ENCODE measurements around the gene RNF169.

Gene RNF169

GRCh38 chr11:74748211-74749126, at the start of gene RNF169:
RNF169 (plus strand) TSS chr11:74748849; CDS start chr11:74748881, 32 bp downstream.
- Mint-ChIP-seq H3K4me1 (ENCODE audit: low read depth) (peaks cover 41% of the 10 kb centered on the region), H3K9me3 (ENCODE audit: low read depth) (no peaks in the 10 kb centered on the region), H3K27me3 (no peaks in the 10 kb centered on the region), H3K27ac (peak within 1 kb of the TSS; percentile 90), H3K36me3 (peaks cover 3% of the 10 kb centered on the region), H3K4me3 (peak within 1 kb of the TSS; percentile 95)

- H3K4me3 Mint-ChIP-seq: no peak overlapping the region
- no peaks in the 10 kb centered on the region for H3K4me1 Mint-ChIP-seq (ENCODE audit: low read depth)
- H3K27me3 Mint-ChIP-seq: peaks cover 3% of the 10 kb centered on the region
- H3K36me3 Mint-ChIP-seq: no peaks in the 10 kb centered on the region
- no peak overlapping the region for H3K27ac Mint-ChIP-seq
- H3K9me3 Mint-ChIP-seq (ENCODE audit: low read depth): no peaks in the 10 kb centered on the region
Measured at GRCh38 chr11:74699615-74700396, 48.8 kb upstream of the RNF169 start.

GRCh38 chr11:74701351-74701750, 47.3 kb upstream of the RNF169 start:
- Mint-ChIP-seq H3K4me1 (ENCODE audit: low read depth) (no peaks in the 10 kb centered on the region), H3K27ac (no peak overlapping the region), H3K4me3 (no peak overlapping the region), H3K9me3 (ENCODE audit: low read depth) (no peaks in the 10 kb centered on the region), H3K36me3 (no peaks in the 10 kb centered on the region), H3K27me3 (peaks cover 3% of the 10 kb centered on the region)

GRCh38 chr11:74702383-74703007, 46.2 kb upstream of the RNF169 start:
- H3K4me1 Mint-ChIP-seq (ENCODE audit: low read depth): no peaks in the 10 kb centered on the region
- H3K27ac Mint-ChIP-seq: no peak overlapping the region
- peaks cover under 1% of the 10 kb centered on the region for H3K27me3 Mint-ChIP-seq
- H3K9me3 Mint-ChIP-seq (ENCODE audit: low read depth): no peaks in the 10 kb centered on the region
- no peak overlapping the region for H3K4me3 Mint-ChIP-seq
- H3K36me3 Mint-ChIP-seq: no peaks in the 10 kb centered on the region

- no peak overlapping the region for H3K4me3 Mint-ChIP-seq
- no peak overlapping the region for H3K27ac Mint-ChIP-seq
- H3K27me3 Mint-ChIP-seq: no peaks in the 10 kb centered on the region
- H3K36me3 Mint-ChIP-seq: no peaks in the 10 kb centered on the region
- H3K9me3 Mint-ChIP-seq (ENCODE audit: low read depth): no peaks in the 10 kb centered on the region
- H3K4me1 Mint-ChIP-seq (ENCODE audit: low read depth): no peaks in the 10 kb centered on the region
Measured at GRCh38 chr11:74703211-74703610, 45.4 kb upstream of the RNF169 start.

GRCh38 chr11:74707182-74707581, 41.5 kb upstream of the RNF169 start:
- no peaks in the 10 kb centered on the region for H3K9me3 Mint-ChIP-seq (ENCODE audit: low read depth)
- no peaks in the 10 kb centered on the region for H3K27me3 Mint-ChIP-seq
- no peak overlapping the region for H3K4me3 Mint-ChIP-seq
- H3K4me1 Mint-ChIP-seq (ENCODE audit: low read depth): no peaks in the 10 kb centered on the region
- no peaks in the 10 kb centered on the region for H3K36me3 Mint-ChIP-seq
- no peak overlapping the region for H3K27ac Mint-ChIP-seq

- Mint-ChIP-seq H3K36me3 (no peaks in the 10 kb centered on the region), H3K4me1 (ENCODE audit: low read depth) (no peaks in the 10 kb centered on the region), H3K27ac (no peak overlapping the region)
Measured at GRCh38 chr11:74707602-74708510, 40.8 kb upstream of the RNF169 start.

GRCh38 chr11:74709175-74709574, 39.5 kb upstream of the RNF169 start:
- no peaks in the 10 kb centered on the region for H3K36me3 Mint-ChIP-seq
- no peak overlapping the region for H3K27ac Mint-ChIP-seq
- H3K9me3 Mint-ChIP-seq (ENCODE audit: low read depth): no peaks in the 10 kb centered on the region
- H3K4me1 Mint-ChIP-seq (ENCODE audit: low read depth): no peaks in the 10 kb centered on the region
- no peak overlapping the region for H3K4me3 Mint-ChIP-seq
- H3K27me3 Mint-ChIP-seq: no peaks in the 10 kb centered on the region

More at GRCh38 chr11:74707602-74708510, 40.8 kb upstream of the RNF169 start:
- Mint-ChIP-seq H3K9me3 (ENCODE audit: low read depth) (no peaks in the 10 kb centered on the region), H3K27me3 (no peaks in the 10 kb centered on the region), H3K4me3 (no peak overlapping the region)

GRCh38 chr11:74710281-74710938, 38.2 kb upstream of the RNF169 start:
- Mint-ChIP-seq H3K27me3 (no peaks in the 10 kb centered on the region), H3K9me3 (ENCODE audit: low read depth) (no peaks in the 10 kb centered on the region)

GRCh38 chr11:74713686-74714085, 35.0 kb upstream of the RNF169 start:
- no peaks in the 10 kb centered on the region for H3K36me3 Mint-ChIP-seq
- no peaks in the 10 kb centered on the region for H3K9me3 Mint-ChIP-seq (ENCODE audit: low read depth)
- no peak overlapping the region for H3K4me3 Mint-ChIP-seq
- H3K27ac Mint-ChIP-seq: no peak overlapping the region
- H3K27me3 Mint-ChIP-seq: no peaks in the 10 kb centered on the region
- H3K4me1 Mint-ChIP-seq (ENCODE audit: low read depth): no peaks in the 10 kb centered on the region

More at GRCh38 chr11:74710281-74710938, 38.2 kb upstream of the RNF169 start:
- no peaks in the 10 kb centered on the region for H3K4me1 Mint-ChIP-seq (ENCODE audit: low read depth)
- H3K27ac Mint-ChIP-seq: no peak overlapping the region
- no peaks in the 10 kb centered on the region for H3K36me3 Mint-ChIP-seq
- no peak overlapping the region for H3K4me3 Mint-ChIP-seq

GRCh38 chr11:74714904-74715303, 33.7 kb upstream of the RNF169 start:
- Mint-ChIP-seq H3K4me3 (no peak overlapping the region), H3K27me3 (no peaks in the 10 kb centered on the region), H3K4me1 (ENCODE audit: low read depth) (no peaks in the 10 kb centered on the region), H3K36me3 (no peaks in the 10 kb centered on the region), H3K27ac (no peak overlapping the region), H3K9me3 (ENCODE audit: low read depth) (no peaks in the 10 kb centered on the region)

GRCh38 chr11:74717221-74717969, 31.3 kb upstream of the RNF169 start:
- Mint-ChIP-seq H3K4me3 (no peak overlapping the region), H3K27ac (no peak overlapping the region), H3K36me3 (no peaks in the 10 kb centered on the region), H3K9me3 (ENCODE audit: low read depth) (no peaks in the 10 kb centered on the region), H3K27me3 (no peaks in the 10 kb centered on the region), H3K4me1 (ENCODE audit: low read depth) (no peaks in the 10 kb centered on the region)

- no peak overlapping the region for H3K4me3 Mint-ChIP-seq
- H3K27me3 Mint-ChIP-seq: no peaks in the 10 kb centered on the region
- H3K9me3 Mint-ChIP-seq (ENCODE audit: low read depth): no peaks in the 10 kb centered on the region
- H3K4me1 Mint-ChIP-seq (ENCODE audit: low read depth): no peaks in the 10 kb centered on the region
- H3K36me3 Mint-ChIP-seq: no peaks in the 10 kb centered on the region
- H3K27ac Mint-ChIP-seq: no peak overlapping the region
Measured at GRCh38 chr11:74719011-74719410, 29.6 kb upstream of the RNF169 start.

Data from activated naive CD8-positive, alpha-beta T cell (primary cell).